ENCODE results near the gene PEDS1.
"Not testable (repeated sequence)": the region's sequence is repeated elsewhere in the genome, so short reads cannot be mapped to it uniquely, and the experiment has no call there.

Gene PEDS1

GRCh38 chr20:50153500-50154377 is at the start of gene PEDS1:
PEDS1 (minus strand) TSS chr20:50153723; CDS start chr20:50153637, 86 bp downstream.
- DNase-seq (ENCODE audit: low spot score) = peak; percentile 94

- DNase-seq (ENCODE audit: low spot score) = no peak
Measured at GRCh38 chr20:50202677-50203076, 49.2 kb upstream of the PEDS1 start.

- DNase-seq (ENCODE audit: low spot score) = not testable (repeated sequence)
Measured at GRCh38 chr20:50201710-50202109, 48.2 kb upstream of the PEDS1 start.

GRCh38 chr20:50200482-50201104 is 47.1 kb upstream of the PEDS1 start:
- DNase-seq (ENCODE audit: low spot score) = no peak

GRCh38 chr20:50199703-50200102 is 46.2 kb upstream of the PEDS1 start:
- DNase-seq (ENCODE audit: low spot score) = no peak

- no peak for DNase-seq (ENCODE audit: low spot score)
Measured at GRCh38 chr20:50198716-50199115, 45.2 kb upstream of the PEDS1 start.

GRCh38 chr20:50198180-50198666 is 44.7 kb upstream of the PEDS1 start:
- no peak for DNase-seq (ENCODE audit: low spot score)

- DNase-seq (ENCODE audit: low spot score) = no peak
Measured at GRCh38 chr20:50197463-50198179, 44.1 kb upstream of the PEDS1 start.

- no peak for DNase-seq (ENCODE audit: low spot score)
Measured at GRCh38 chr20:50196896-50197295, 43.4 kb upstream of the PEDS1 start.

GRCh38 chr20:50196248-50196647 is 42.7 kb upstream of the PEDS1 start:
- no peak for DNase-seq (ENCODE audit: low spot score)

- no peak for DNase-seq (ENCODE audit: low spot score)
Measured at GRCh38 chr20:50195524-50196120, 42.1 kb upstream of the PEDS1 start.

GRCh38 chr20:50194831-50195523 is 41.5 kb upstream of the PEDS1 start:
- DNase-seq (ENCODE audit: low spot score) = no peak

GRCh38 chr20:50194422-50194830 is 40.9 kb upstream of the PEDS1 start:
- peak; percentile 26 for DNase-seq (ENCODE audit: low spot score)

- DNase-seq (ENCODE audit: low spot score) = peak; percentile 59
Measured at GRCh38 chr20:50193836-50194421, 40.4 kb upstream of the PEDS1 start.

- DNase-seq (ENCODE audit: low spot score) = peak; percentile 50
Measured at GRCh38 chr20:50193199-50193835, 39.8 kb upstream of the PEDS1 start.

GRCh38 chr20:50192364-50193198 is 39.1 kb upstream of the PEDS1 start:
- DNase-seq (ENCODE audit: low spot score) = peak; percentile 73

- peak; percentile 45 for DNase-seq (ENCODE audit: low spot score)
Measured at GRCh38 chr20:50191544-50192363, 38.2 kb upstream of the PEDS1 start.

GRCh38 chr20:50191065-50191543 is 37.6 kb upstream of the PEDS1 start:
- DNase-seq (ENCODE audit: low spot score) = peak; percentile 28

Measured in Ammon's horn (tissue), 1 donor.